H1 (cell line): ENCODE results near the gene AKR1B1. TPM values are rescaled to one million over a fixed set of nuclear protein-coding genes. Genes with fewer than 3 reads are reported as not detected.

ENCODE experiments used
- CTCF ChIA-PET: fragments of 300-600 bp; sonication (Branson Sonifier 250); formaldehyde crosslinking; loops from one replicate; lab custom pipeline; 2021; ENCODE audit not compliant: partially characterized antibody; lab: Charles Lee
- POLR2A ChIA-PET: fragments of 300-600 bp; sonication (Branson Sonifier 250); formaldehyde crosslinking; loops from one replicate; lab custom pipeline; 2021; ENCODE audit warnings: inconsistent platforms; ENCODE audit not compliant: partially characterized antibody; lab: Charles Lee
- DNase-seq, 2 experiments: peaks; one replicate each; pipeline versions ENCODE4 v3.0.0 to v3.0.0-alpha.2; 2010 to 2022; ENCODE audit warnings: low spot score in 2 of 2, low read depth in 1 of 2, mixed read lengths in 1 of 2
- FAIRE-seq: peaks from 2 replicates; lab custom pipeline; 2011; peaks lifted over from hg19 to GRCh38; lab: Jason Lieb, UNC
- H2AFZ ChIP-seq: 2 replicates; pipeline ENCODE4 v1.8.1; 2012; ENCODE audit warnings: low read length, inconsistent platforms
- H2AK5ac ChIP-seq: 2 replicates; pipeline ENCODE4 v1.6.1; 2013; ENCODE audit warnings: low read depth, low read length
- H2BK120ac ChIP-seq: replicated peaks from 2 replicates; pipeline ENCODE3; 2013; ENCODE audit warnings: low read depth, low read length, inconsistent platforms
- H2BK12ac ChIP-seq: 2 replicates; pipeline ENCODE4 v1.6.1; 2013; ENCODE audit warnings: low read depth, low read length
- H2BK15ac ChIP-seq: 2 replicates; pipeline ENCODE4 v1.6.1; 2013; ENCODE audit warnings: low read length
- H2BK20ac ChIP-seq: 2 replicates; pipeline ENCODE4 v1.6.1; 2013; ENCODE audit warnings: low read length
- H2BK5ac ChIP-seq: 2 replicates; pipeline ENCODE4 v1.6.1; 2013; ENCODE audit warnings: low read depth, low read length
- H3K14ac ChIP-seq: 2 replicates; pipeline ENCODE4 v1.6.1; 2013; ENCODE audit warnings: inconsistent platforms; ENCODE audit not compliant: insufficient read length
- H3K18ac ChIP-seq: 2 replicates; pipeline ENCODE4 v1.6.1; 2013; ENCODE audit warnings: low read length; ENCODE audit errors: extremely low read depth
- H3K23ac ChIP-seq: 2 replicates; pipeline ENCODE4 v1.6.1; 2013; ENCODE audit warnings: inconsistent platforms; ENCODE audit not compliant: insufficient read length
- H3K23me2 ChIP-seq: 2 replicates; pipeline ENCODE4 v1.6.1; 2013; ENCODE audit warnings: low read depth, low read length
- H3K27ac ChIP-seq: 2 replicates; pipeline ENCODE4 v1.6.1; 2011; ENCODE audit warnings: low read depth, low read length, inconsistent platforms
- H3K27me3 ChIP-seq, 4 experiments: replicated peaks in 1 of 4; 1 replicate in 1 of 4; 2 replicates in 3 of 4; pipeline versions ENCODE4 v1.6.1 to v1.8.1; 2011 to 2013; ENCODE audit warnings: low read length in 3 of 4, mild to moderate bottlenecking in 3 of 4, inconsistent platforms in 2 of 4, mixed read lengths in 2 of 4, moderate library complexity in 1 of 4; ENCODE audit not compliant: control insufficient read depth in 3 of 4, insufficient read depth in 3 of 4; ENCODE audit errors: extremely low read depth in 1 of 4
- H3K36me3 ChIP-seq, 4 experiments: 2 replicates each; pipeline versions ENCODE4 v1.6.1 to v1.8.1; 2011 to 2013; ENCODE audit warnings: mild to moderate bottlenecking in 4 of 4, low read length in 3 of 4, moderate library complexity in 2 of 4, control low read depth in 1 of 4, inconsistent platforms in 1 of 4; ENCODE audit not compliant: insufficient read depth in 4 of 4, control insufficient read depth in 2 of 4
- H3K4ac ChIP-seq: replicated peaks from 2 replicates; pipeline ENCODE3; 2013; ENCODE audit warnings: low read length, low read depth, mixed read lengths, inconsistent platforms; ENCODE audit not compliant: insufficient read length
- H3K4me1 ChIP-seq, 4 experiments: replicated peaks in 1 of 4; 1 replicate in 1 of 4; 2 replicates in 3 of 4; pipeline versions ENCODE4 v1.6.1 to v1.8.1; 2011 to 2013; ENCODE audit warnings: low read length in 3 of 4, inconsistent platforms in 2 of 4, mixed read lengths in 1 of 4; ENCODE audit not compliant: insufficient read depth in 4 of 4, control insufficient read depth in 3 of 4
- H3K4me2 ChIP-seq, 2 experiments: 2 replicates each; pipeline versions ENCODE4 v1.6.1 to v1.8.1; 2011 to 2013; ENCODE audit warnings: low read depth in 2 of 2, low read length in 2 of 2, control low read depth in 1 of 2, inconsistent platforms in 1 of 2, mild to moderate bottlenecking in 1 of 2; ENCODE audit not compliant: insufficient read depth in 1 of 2
- H3K4me3 ChIP-seq, 4 experiments: fragments of 200-600, 300-600 bp in 1 of 4; sonication (generic), shearing (Covaris generic), sonication (Bioruptor Twin) in 1 of 4; 2 replicates each; pipeline versions ENCODE4 v1.5.1 to v1.8.1; 2011 to 2016; ENCODE audit warnings: low read length in 4 of 4, low read depth in 3 of 4, control low read depth in 2 of 4, inconsistent platforms in 2 of 4, mild to moderate bottlenecking in 2 of 4, mixed read lengths in 1 of 4, moderate library complexity in 1 of 4; ENCODE audit not compliant: insufficient read depth in 2 of 4; ENCODE audit errors: extremely low read depth in 1 of 4
- H3K56ac ChIP-seq: replicated peaks from 2 replicates; pipeline ENCODE3; 2013; ENCODE audit warnings: low read depth, mild to moderate bottlenecking, mixed read lengths, low read length, inconsistent platforms; ENCODE audit not compliant: insufficient read length
- H3K79me1 ChIP-seq: 2 replicates; pipeline ENCODE4 v1.6.1; 2013; ENCODE audit warnings: low read depth, low read length, control low read depth
- H3K79me2 ChIP-seq, 2 experiments: 2 replicates each; pipeline versions ENCODE4 v1.6.1 to v1.8.1; 2012 to 2013; ENCODE audit warnings: low read length in 2 of 2, mild to moderate bottlenecking in 2 of 2, inconsistent platforms in 1 of 2; ENCODE audit not compliant: insufficient read depth in 2 of 2, control insufficient read depth in 1 of 2
- H3K9ac ChIP-seq, 4 experiments: replicated peaks in 1 of 4; 1 replicate in 1 of 4; 2 replicates in 3 of 4; pipeline versions ENCODE4 v1.6.1 to v1.8.1; 2011 to 2013; ENCODE audit warnings: low read depth in 3 of 4, low read length in 3 of 4, control low read depth in 2 of 4, mild to moderate bottlenecking in 2 of 4, moderate library complexity in 2 of 4, inconsistent platforms in 1 of 4; ENCODE audit errors: extremely low read depth in 1 of 4
- H3K9me3 ChIP-seq, 2 experiments: 2 replicates each; pipeline versions ENCODE4 v1.6.1 to v1.8.1; 2012 to 2013; ENCODE audit warnings: mild to moderate bottlenecking in 2 of 2, moderate library complexity in 2 of 2, control low read depth in 1 of 2, inconsistent platforms in 1 of 2, low read depth in 1 of 2, low read length in 1 of 2, mixed read lengths in 1 of 2; ENCODE audit not compliant: insufficient read depth in 2 of 2
- H4K20me1 ChIP-seq, 2 experiments: replicated peaks in 1 of 2; 2 replicates each; pipeline versions ENCODE3 to v1.8.1; 2011 to 2013; ENCODE audit warnings: inconsistent platforms in 2 of 2, low read length in 2 of 2, mild to moderate bottlenecking in 1 of 2; ENCODE audit not compliant: insufficient read depth in 2 of 2, control insufficient read depth in 1 of 2
- H4K5ac ChIP-seq: 2 replicates; pipeline ENCODE4 v1.6.1; 2013; ENCODE audit warnings: low read length, low read depth, mixed read lengths, inconsistent platforms; ENCODE audit not compliant: insufficient read length
- H4K8ac ChIP-seq: 2 replicates; pipeline ENCODE4 v1.8.0; 2013; ENCODE audit warnings: mild to moderate bottlenecking, moderate library complexity, low read length, inconsistent platforms; ENCODE audit not compliant: insufficient read depth; ENCODE audit errors: extremely low read depth
- H4K91ac ChIP-seq: replicated peaks from 2 replicates; pipeline ENCODE3; 2013; ENCODE audit warnings: low read length, mixed read lengths, inconsistent platforms; ENCODE audit not compliant: insufficient read length
- CTBP2 ChIP-seq: IDR thresholded peaks from 2 replicates; pipeline ENCODE4 v1.7.0; 2011; ENCODE audit warnings: borderline replicate concordance, mild to moderate bottlenecking, moderate library complexity, mixed read lengths, low read length; ENCODE audit not compliant: insufficient read depth, insufficient read length
- E2F6 ChIP-seq: IDR thresholded peaks from 2 replicates; pipeline ENCODE4 v1.6.1; 2012; ENCODE audit warnings: inconsistent platforms
- FOSL1 ChIP-seq: IDR thresholded peaks from 2 replicates; pipeline ENCODE4 v1.6.1; 2011; ENCODE audit warnings: mild to moderate bottlenecking, low read depth, low read length, moderate library complexity; ENCODE audit not compliant: insufficient read depth
- POLR2A ChIP-seq, 2 experiments: IDR thresholded peaks; 1 replicate in 1 of 2; 2 replicates in 1 of 2; pipeline ENCODE4 v1.6.1; 2011; ENCODE audit warnings: low read depth in 2 of 2, low read length in 2 of 2, mild to moderate bottlenecking in 2 of 2; ENCODE audit errors: control extremely low read depth in 1 of 2
- RAD21 ChIP-seq, 2 experiments: IDR thresholded peaks in 1 of 2; conservative IDR thresholded peaks in 1 of 2; 2 replicates each; pipeline ENCODE4 v1.6.1; 2011; ENCODE audit warnings: low read depth in 2 of 2, low read length in 2 of 2, improper control_type of control experiment in 1 of 2, inconsistent platforms in 1 of 2, mild to moderate bottlenecking in 1 of 2, moderate library complexity in 1 of 2
- RFX5 ChIP-seq: IDR thresholded peaks from 2 replicates; pipeline ENCODE4 v1.6.1; 2011; ENCODE audit warnings: low read depth, low read length, improper control_type of control experiment, borderline replicate concordance
- TAF7 ChIP-seq: optimal IDR thresholded peaks from 2 replicates; pipeline ENCODE3; 2011; ENCODE audit warnings: low read depth, mild to moderate bottlenecking, inconsistent platforms, low read length, moderate library complexity, borderline replicate concordance
- TEAD4 ChIP-seq: IDR thresholded peaks from 2 replicates; pipeline ENCODE4 v1.6.1; 2012; ENCODE audit warnings: low read depth, low read length, inconsistent platforms, mixed read lengths
- polyA plus RNA-seq, 7 experiments: library from polyadenylated mRNA; depleted of rRNA in 3 of 7; stranded (reverse) in 5 of 7; unstranded in 2 of 7; fragments of >200 nt in 5 of 7; fragments of 200-250 nt in 2 of 7; gene quantifications; 1 replicate in 5 of 7; 2 replicates in 1 of 7; 4 replicates in 1 of 7; pipeline versions ENCODE4 v1.2.1 to v1.2.3, GENCODE V29; 2011 to 2013; ENCODE audit warnings: missing spikeins in 2 of 7, mixed read lengths in 2 of 7
- total RNA-seq: library from RNA; stranded (reverse); fragmentation: NEBNext Ultra II Directional; extraction: Animal tissue kit (Norgen Biotek cat#: 25700); gene quantifications from 2 replicates; pipeline ENCODE4 v1.2.1, GENCODE V29; 2021

AKR1B1 gene
- total and polyA plus RNA-seq, 2 of the 8 experiments (the other 6 are each of a cell fraction or from before 2014, with no cell fraction given): 195 to 273 TPM

GRCh38 chr7:134482858-134483257, 24.0 kb upstream of the AKR1B1 start:
- no peaks in the 10 kb centered on the region for H4K20me1 ChIP-seq
- no peaks in the 10 kb centered on the region for H3K27me3 ChIP-seq
- H2BK5ac ChIP-seq: no peak overlapping the region
- H3K79me1 ChIP-seq: no peaks in the 10 kb centered on the region
- no peak overlapping the region for H3K4ac ChIP-seq
- H3K56ac ChIP-seq: no peak overlapping the region
- no peak overlapping the region for H3K9ac ChIP-seq
- H4K8ac ChIP-seq: no peak overlapping the region
- POLR2A ChIA-PET: no interaction called here
- no peak overlapping the region for H3K23ac ChIP-seq
- H2BK15ac ChIP-seq: no peak overlapping the region
- H2BK120ac ChIP-seq: no peak overlapping the region
- no peaks in the 10 kb centered on the region for H3K23me2 ChIP-seq
- peaks cover 3 to 4% of the 10 kb centered on the region in 2 experiments; a peak in 2 of 4 replicates for H3K9me3 ChIP-seq
- no peak overlapping the region for H3K4me3 ChIP-seq
- H3K27ac ChIP-seq: no peak overlapping the region
- no peak overlapping the region for H2BK12ac ChIP-seq
- no peak overlapping the region for H3K18ac ChIP-seq
- H3K36me3 ChIP-seq: no peaks in the 10 kb centered on the region
- FAIRE-seq (no peak), DNase-seq (no peak)
- no peak overlapping the region for H2AFZ ChIP-seq
- H3K14ac ChIP-seq: no peak overlapping the region
- H2AK5ac ChIP-seq: no peak overlapping the region
- H4K91ac ChIP-seq: no peak overlapping the region
- H3K4me2 ChIP-seq: no peak overlapping the region
- TF ChIP-seq E2F6 (no peak), RAD21 (IDR thresholded peaks at IDR 0.05 in 1 of 2, conservative IDR thresholded peaks at IDR 0.05 in 1 of 2; ENCODE audit: low read depth in 2 of 2, low read length in 2 of 2) (no peak), CTBP2 (no peak), RFX5 (no peak), TEAD4 (no peak), POLR2A (IDR thresholded peaks at IDR 0.05; ENCODE audit: control extremely low read depth in 1 of 2, low read depth in 2 of 2, low read length in 2 of 2) (no peak), FOSL1 (no peak), TAF7 (no peak)
- no peak overlapping the region for H4K5ac ChIP-seq
- no peak overlapping the region for H2BK20ac ChIP-seq
- no peaks in the 10 kb centered on the region for H3K4me1 ChIP-seq
- no peaks in the 10 kb centered on the region for H3K79me2 ChIP-seq
- CTCF ChIA-PET: interaction anchor here (0.6 to 3.1 kb wide), 4 partner anchors 27 to 136 kb away, joined by 3 to 12 read pairs (median 3); no protein-coding TSS in a partner anchor
